ENCODE data around the gene RBM12.

RBM12 gene

DNA sequence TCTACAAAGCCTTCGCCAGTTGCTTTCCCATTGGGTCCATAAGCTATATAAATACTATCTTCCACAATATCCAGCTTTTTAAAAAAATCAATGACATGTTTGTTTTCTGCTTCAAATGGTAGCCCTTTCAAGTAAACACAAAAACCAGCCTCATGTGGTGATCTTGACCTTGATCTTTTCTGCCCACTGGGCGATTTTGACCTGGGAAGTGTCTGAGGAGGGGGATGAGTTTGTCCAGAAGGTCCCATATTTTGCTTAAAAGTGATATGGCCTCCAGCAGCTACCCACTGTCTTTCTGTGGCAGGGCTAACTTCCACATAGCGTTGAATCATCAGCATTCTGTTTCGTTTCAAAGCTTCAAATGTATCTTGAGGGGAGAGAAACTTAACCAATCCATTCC, 10.8 kb downstream of the RBM12 start:
- Histone ChIP-seq H3K9me3 (ENCODE audit: control insufficient read depth, insufficient read depth, low read length) (no peaks in the 10 kb centered on the region), H3K4me1 (ENCODE audit: insufficient read depth, low read length) (no peaks in the 10 kb centered on the region), H3K9ac (ENCODE audit: low read depth, low read length) (no peak overlapping the region), H3K36me3 (ENCODE audit: insufficient read depth, low read length) (peaks cover 14% of the 10 kb centered on the region; the same call in 1 of the 2 replicates)

GRCh38 chr20:35653430-35653734, 11.3 kb downstream of the RBM12 start:
- H3K4me1 ChIP-seq (ENCODE audit: insufficient read depth, low read length), result no peaks in the 10 kb centered on the region
- no peaks in the 10 kb centered on the region for H3K9me3 ChIP-seq (ENCODE audit: control insufficient read depth, insufficient read depth, low read length)
- peaks cover 14% of the 10 kb centered on the region; the same call in 1 of the 2 replicates for H3K36me3 ChIP-seq (ENCODE audit: insufficient read depth, low read length)
- no peak overlapping the region for H3K9ac ChIP-seq (ENCODE audit: low read depth, low read length)

DNA sequence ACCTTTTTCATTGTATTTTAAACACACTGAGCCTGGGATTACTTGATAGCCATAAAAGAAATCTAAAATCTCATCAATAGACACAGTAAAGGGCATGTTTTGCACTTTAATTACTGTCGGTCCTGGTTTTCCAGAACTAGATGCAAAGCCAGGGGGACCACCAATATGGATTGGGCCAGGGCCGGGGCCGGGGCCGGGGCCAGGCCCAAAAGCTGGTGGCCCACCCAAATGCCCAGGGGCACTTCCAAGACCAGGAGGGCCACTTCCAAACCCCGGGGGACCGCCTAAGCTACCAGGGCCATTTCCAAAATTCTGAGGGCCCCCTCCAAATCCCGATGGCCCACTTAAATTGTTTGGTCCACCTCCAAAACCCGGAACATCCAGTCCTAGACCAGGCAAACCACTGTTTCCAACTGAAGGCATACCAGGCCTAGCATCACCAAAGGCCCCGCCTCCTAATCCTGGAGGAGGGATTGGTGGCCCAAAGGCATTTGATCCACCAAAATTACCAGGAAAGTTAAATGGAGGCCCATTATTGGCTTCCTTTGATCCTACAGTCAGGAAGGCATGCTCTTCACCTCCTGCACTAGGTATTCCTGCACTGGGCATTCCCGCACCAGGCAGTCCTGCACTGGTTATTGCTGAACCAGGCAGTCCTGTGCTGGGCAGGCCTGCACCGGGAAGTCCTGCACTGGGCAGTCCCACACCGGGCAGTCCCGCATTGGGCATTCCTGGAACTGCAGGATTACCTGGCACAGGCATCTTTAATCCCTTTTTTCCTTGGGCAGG, 11.9 kb downstream of the RBM12 start:
- Histone ChIP-seq H3K4me1 (ENCODE audit: insufficient read depth, low read length) (no peaks in the 10 kb centered on the region), H3K9me3 (ENCODE audit: control insufficient read depth, insufficient read depth, low read length) (no peaks in the 10 kb centered on the region), H3K9ac (ENCODE audit: low read depth, low read length) (no peak overlapping the region), H3K36me3 (ENCODE audit: insufficient read depth, low read length) (peaks cover 14% of the 10 kb centered on the region; the same call in 1 of the 2 replicates)

GRCh38 chr20:35651958-35652357, 12.7 kb downstream of the RBM12 start:
- H3K9me3 ChIP-seq (ENCODE audit: control insufficient read depth, insufficient read depth, low read length), result no peaks in the 10 kb centered on the region
- H3K36me3 ChIP-seq (ENCODE audit: insufficient read depth, low read length), result peaks cover 14% of the 10 kb centered on the region; the same call in 1 of the 2 replicates
- H3K9ac ChIP-seq (ENCODE audit: low read depth, low read length), result no peak overlapping the region
- no peaks in the 10 kb centered on the region for H3K4me1 ChIP-seq (ENCODE audit: insufficient read depth, low read length)

- H3K36me3 ChIP-seq (ENCODE audit: insufficient read depth, low read length), result peaks cover 14% of the 10 kb centered on the region; the same call in 1 of the 2 replicates
- no peaks in the 10 kb centered on the region for H3K9me3 ChIP-seq (ENCODE audit: control insufficient read depth, insufficient read depth, low read length)
- H3K9ac ChIP-seq (ENCODE audit: low read depth, low read length), result no peak overlapping the region
- no peaks in the 10 kb centered on the region for H3K4me1 ChIP-seq (ENCODE audit: insufficient read depth, low read length)
Measured at GRCh38 chr20:35650632-35651031, 14.1 kb downstream of the RBM12 start.

DNA sequence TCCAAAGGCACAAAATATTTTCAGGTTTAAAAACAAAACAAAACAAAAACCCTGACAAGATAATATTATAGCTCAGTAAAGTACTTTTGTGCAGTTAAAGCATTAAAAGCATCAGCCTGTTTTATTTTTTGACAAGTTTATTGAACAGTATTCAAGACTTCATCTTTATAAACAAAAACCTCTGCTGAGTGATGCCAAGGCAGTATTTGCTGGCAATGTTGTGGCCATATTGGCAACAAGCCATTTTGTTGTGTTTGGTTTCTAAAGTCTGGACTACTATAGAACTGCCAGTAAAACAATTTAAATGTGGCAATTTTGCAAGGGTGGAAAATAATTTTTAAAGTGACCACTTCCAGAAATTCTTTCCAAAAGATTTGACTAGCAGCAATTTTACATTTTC, 15.9 kb downstream of the RBM12 start:
- Histone ChIP-seq H3K9me3 (ENCODE audit: control insufficient read depth, insufficient read depth, low read length) (no peaks in the 10 kb centered on the region), H3K36me3 (ENCODE audit: insufficient read depth, low read length) (peaks cover 8% of the 10 kb centered on the region; the same call in 1 of the 2 replicates), H3K4me1 (ENCODE audit: insufficient read depth, low read length) (no peaks in the 10 kb centered on the region), H3K9ac (ENCODE audit: low read depth, low read length) (no peak overlapping the region)

- H3K36me3 ChIP-seq (ENCODE audit: insufficient read depth, low read length), result no peaks in the 10 kb centered on the region
- no peaks in the 10 kb centered on the region for H3K9me3 ChIP-seq (ENCODE audit: control insufficient read depth, insufficient read depth, low read length)
- H3K4me1 ChIP-seq (ENCODE audit: insufficient read depth, low read length), result peaks cover 3% of the 10 kb centered on the region; the same call in 1 of the 2 replicates
- H3K9ac ChIP-seq (ENCODE audit: low read depth, low read length), result no peak overlapping the region
Measured at GRCh38 chr20:35644806-35645205, 19.9 kb downstream of the RBM12 start.

GRCh38 chr20:35643045-35643444, 21.7 kb downstream of the RBM12 start:
- Histone ChIP-seq H3K9me3 (ENCODE audit: control insufficient read depth, insufficient read depth, low read length) (no peaks in the 10 kb centered on the region), H3K9ac (ENCODE audit: low read depth, low read length) (no peak overlapping the region), H3K4me1 (ENCODE audit: insufficient read depth, low read length) (peaks cover 10% of the 10 kb centered on the region; the same call in 1 of the 2 replicates), H3K36me3 (ENCODE audit: insufficient read depth, low read length) (no peaks in the 10 kb centered on the region)

GRCh38 chr20:35641743-35642142, 23.0 kb downstream of the RBM12 start:
- no peak overlapping the region for H3K9ac ChIP-seq (ENCODE audit: low read depth, low read length)
- H3K36me3 ChIP-seq (ENCODE audit: insufficient read depth, low read length), result no peaks in the 10 kb centered on the region
- H3K4me1 ChIP-seq (ENCODE audit: insufficient read depth, low read length), result peaks cover 10% of the 10 kb centered on the region; the same call in 1 of the 2 replicates
- no peaks in the 10 kb centered on the region for H3K9me3 ChIP-seq (ENCODE audit: control insufficient read depth, insufficient read depth, low read length)

DNA sequence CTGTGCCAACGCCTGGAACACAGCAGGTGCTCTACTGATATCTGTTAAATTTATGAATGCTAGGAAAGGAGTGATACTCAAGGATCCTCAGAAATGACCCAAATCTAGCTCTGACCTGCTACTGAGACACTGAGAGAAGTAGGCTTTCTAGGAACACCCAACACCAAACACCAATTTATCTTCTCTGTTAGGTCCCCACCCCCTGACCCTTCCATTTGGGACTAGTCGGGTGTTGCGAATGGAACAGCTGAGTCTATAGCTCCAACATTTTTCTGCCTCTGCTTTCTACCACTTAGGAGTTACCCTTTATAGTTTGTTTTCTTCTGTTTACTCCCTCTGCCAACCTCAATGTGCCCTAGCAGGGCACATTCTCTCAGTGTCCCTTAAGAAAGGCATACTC, 24.0 kb downstream of the RBM12 start:
- Histone ChIP-seq H3K4me1 (ENCODE audit: insufficient read depth, low read length) (peaks cover 10% of the 10 kb centered on the region; the same call in 1 of the 2 replicates), H3K9me3 (ENCODE audit: control insufficient read depth, insufficient read depth, low read length) (no peaks in the 10 kb centered on the region), H3K36me3 (ENCODE audit: insufficient read depth, low read length) (no peaks in the 10 kb centered on the region), H3K9ac (ENCODE audit: low read depth, low read length) (no peak overlapping the region)

DNA sequence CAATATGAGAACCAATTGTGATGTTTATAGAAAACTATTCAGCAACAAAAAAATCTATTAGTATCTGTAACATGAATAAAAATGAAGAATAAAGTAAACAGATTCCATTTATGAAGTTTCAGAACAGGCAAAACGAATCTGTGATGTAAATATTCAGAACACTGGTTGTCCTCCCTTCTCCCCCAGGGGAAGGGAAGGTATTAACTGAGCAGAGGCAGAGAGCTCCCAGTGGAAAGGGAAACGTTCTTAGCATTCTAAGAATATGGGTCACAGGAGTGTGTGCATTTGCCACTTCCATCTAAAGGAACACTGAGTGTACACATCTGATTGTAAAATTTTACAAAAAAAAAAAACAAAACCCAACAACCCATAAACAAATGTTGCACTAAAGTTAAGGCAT, 25.9 kb downstream of the RBM12 start:
- Histone ChIP-seq H3K4me1 (ENCODE audit: insufficient read depth, low read length) (peaks cover 10% of the 10 kb centered on the region; the same call in 1 of the 2 replicates), H3K9ac (ENCODE audit: low read depth, low read length) (no peak overlapping the region), H3K36me3 (ENCODE audit: insufficient read depth, low read length) (no peaks in the 10 kb centered on the region; the same call in 1 of the 2 replicates), H3K9me3 (ENCODE audit: control insufficient read depth, insufficient read depth, low read length) (no peaks in the 10 kb centered on the region)

GRCh38 chr20:35637276-35637675, 27.4 kb downstream of the RBM12 start:
- Histone ChIP-seq H3K36me3 (ENCODE audit: insufficient read depth, low read length) (no peaks in the 10 kb centered on the region; the same call in none of the 2 replicates), H3K9ac (ENCODE audit: low read depth, low read length) (no peak overlapping the region), H3K9me3 (ENCODE audit: control insufficient read depth, insufficient read depth, low read length) (no peaks in the 10 kb centered on the region), H3K4me1 (ENCODE audit: insufficient read depth, low read length) (peaks cover 10% of the 10 kb centered on the region; the same call in 1 of the 2 replicates)

GRCh38 chr20:35636095-35636494, 28.6 kb downstream of the RBM12 start:
- Histone ChIP-seq H3K9ac (ENCODE audit: low read depth, low read length) (no peak overlapping the region), H3K36me3 (ENCODE audit: insufficient read depth, low read length) (peaks cover 10% of the 10 kb centered on the region), H3K4me1 (ENCODE audit: insufficient read depth, low read length) (peaks cover 10% of the 10 kb centered on the region; the same call in 1 of the 2 replicates), H3K9me3 (ENCODE audit: control insufficient read depth, insufficient read depth, low read length) (no peaks in the 10 kb centered on the region)

DNA sequence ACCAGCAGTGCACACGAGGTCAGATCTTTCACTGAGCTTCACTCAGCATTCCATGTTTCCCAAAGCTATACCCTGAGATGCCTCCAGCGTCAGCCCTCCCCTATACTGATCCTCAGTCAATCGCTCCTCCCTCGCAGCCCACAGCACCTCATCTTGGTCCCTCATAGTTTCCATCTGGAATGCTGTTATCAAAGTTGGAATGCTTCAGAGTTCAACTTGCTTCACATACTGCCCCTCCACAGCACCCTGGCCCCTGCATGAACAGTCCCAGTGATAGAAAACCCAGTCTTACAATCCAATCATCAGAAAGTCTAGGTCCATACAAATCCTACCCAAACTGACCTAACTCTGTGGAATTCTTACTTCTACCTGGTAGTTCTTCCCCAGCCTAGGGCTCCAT, 29.0 kb downstream of the RBM12 start:
- no peaks in the 10 kb centered on the region for H3K9me3 ChIP-seq (ENCODE audit: control insufficient read depth, insufficient read depth, low read length)
- peaks cover 10% of the 10 kb centered on the region; the same call in 1 of the 2 replicates for H3K4me1 ChIP-seq (ENCODE audit: insufficient read depth, low read length)
- H3K9ac ChIP-seq (ENCODE audit: low read depth, low read length), result no peak overlapping the region
- peaks cover 14% of the 10 kb centered on the region for H3K36me3 ChIP-seq (ENCODE audit: insufficient read depth, low read length)

DNA sequence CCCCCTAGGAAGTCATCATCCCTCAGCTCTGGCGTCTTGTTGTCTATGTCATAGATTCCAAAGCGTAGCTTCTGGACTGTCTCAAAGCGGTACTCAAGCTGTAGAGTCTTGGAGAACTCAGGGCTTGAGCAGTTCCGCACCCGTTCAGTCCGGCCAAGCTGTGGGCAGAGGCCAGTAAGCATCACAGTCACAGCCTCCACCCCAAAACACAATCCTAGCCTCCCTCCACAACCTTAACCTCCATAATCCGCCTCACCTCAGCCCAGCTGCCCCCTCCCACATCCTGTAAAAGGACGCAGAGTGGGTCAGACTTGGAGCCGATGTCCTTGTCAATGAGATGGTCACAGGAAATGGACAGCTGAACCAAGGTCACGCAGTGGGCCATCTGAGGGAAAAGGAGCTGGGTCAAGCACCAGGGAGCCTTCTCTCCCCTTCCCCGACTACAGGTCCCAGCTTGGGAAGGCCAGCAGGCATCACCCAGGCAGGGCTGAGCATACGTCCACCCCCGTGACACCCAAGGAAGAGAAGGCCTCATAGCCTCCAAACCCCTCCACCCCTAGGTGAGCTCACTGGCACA, 32.1 kb downstream of the RBM12 start:
- no peaks in the 10 kb centered on the region for H3K4me1 ChIP-seq (ENCODE audit: insufficient read depth, low read length)
- H3K9me3 ChIP-seq (ENCODE audit: control insufficient read depth, insufficient read depth, low read length), result no peaks in the 10 kb centered on the region
- H3K36me3 ChIP-seq (ENCODE audit: insufficient read depth, low read length), result peaks cover 30% of the 10 kb centered on the region
- H3K9ac ChIP-seq (ENCODE audit: low read depth, low read length), result no peak overlapping the region

Data from ES-I3 (cell line).